Memory B cell (primary cell): ENCODE measurements around the gene GAS2L1.

Source experiments
- ATAC-seq: fragments of 150-1000 bp; cut with Tn5 transposase; 2 replicates; pipeline ENCODE4 v1.10.0; 2021; ENCODE audit warnings: low read depth, mild to moderate bottlenecking, moderate library complexity
- DNase-seq, 2 donors: peaks; one replicate each; pipeline ENCODE4 v3.0.0; 2022; ENCODE audit warnings: low spot score in 2 of 2
- H3K27ac Mint-ChIP-seq: one replicate; pipeline ENCODE4 v1.8.0; 2022; ENCODE audit warnings: mild to moderate bottlenecking, moderate library complexity, mixed read lengths
- H3K27me3 Mint-ChIP-seq: one replicate; pipeline ENCODE4 v1.8.0; 2022; ENCODE audit warnings: mixed read lengths
- H3K36me3 Mint-ChIP-seq: one replicate; pipeline ENCODE4 v1.8.0; 2022; ENCODE audit warnings: mild to moderate bottlenecking, mixed read lengths
- H3K4me1 Mint-ChIP-seq: one replicate; pipeline ENCODE4 v1.8.0; 2022; ENCODE audit warnings: mixed read lengths
- H3K4me3 Mint-ChIP-seq: one replicate; pipeline ENCODE4 v1.8.0; 2022; ENCODE audit warnings: mild to moderate bottlenecking, moderate library complexity, mixed read lengths
- H3K9me3 Mint-ChIP-seq: one replicate; pipeline ENCODE4 v1.8.0; 2022; ENCODE audit warnings: mixed read lengths

Gene GAS2L1

DNA sequence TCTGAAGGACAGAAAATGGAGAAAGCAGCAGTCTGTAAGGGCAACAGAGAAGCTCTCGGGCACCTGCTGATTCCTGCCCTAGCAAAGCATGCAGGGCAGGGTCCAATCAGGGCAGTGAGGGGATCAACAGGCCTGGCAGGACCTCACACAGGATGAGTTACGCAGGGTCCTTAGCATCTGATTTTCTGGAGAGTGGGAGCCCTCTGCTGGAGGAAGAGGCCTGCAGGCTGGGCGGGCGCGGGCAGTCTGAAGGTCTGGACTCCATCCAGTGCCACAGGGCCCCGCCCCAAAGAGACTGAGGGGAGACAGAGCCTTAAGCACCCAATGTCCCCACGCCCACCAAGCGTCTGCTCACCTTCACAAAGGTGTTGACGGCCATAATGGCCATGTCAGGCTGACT is 53.0 kb downstream of the GAS2L1 start:
- ATAC-seq = no peak
- no peak overlapping the region for H3K27ac Mint-ChIP-seq
- no peak for DNase-seq
- H3K9me3 Mint-ChIP-seq = no peaks in the 10 kb centered on the region
- H3K4me1 Mint-ChIP-seq = no peaks in the 10 kb centered on the region
- no peak overlapping the region for H3K4me3 Mint-ChIP-seq
- peaks cover 16% of the 10 kb centered on the region for H3K36me3 Mint-ChIP-seq
- no peaks in the 10 kb centered on the region for H3K27me3 Mint-ChIP-seq
